ENCODE results near the gene ADGRF5.

- no peak for TF ChIP-seq CTCF (conservative IDR thresholded peaks at IDR 0.05)
- no peak for TF ChIP-seq ZFX (IDR thresholded peaks at IDR 0.05)
Observed at GRCh38 chr6:46882645-46883044, 39.1 kb downstream of the ADGRF5 start.
